ENCODE data around the gene AFF3. TPM values are rescaled to one million over a fixed set of nuclear protein-coding genes. Genes with fewer than 3 reads are reported as not detected.
A peak's percentile ranks its signal among the peaks of the same experiment; 100 is the strongest.

Gene AFF3
- total and polyA plus RNA-seq, 8 donors: 1.4 to 78.8 (median 14.7) TPM

DNA sequence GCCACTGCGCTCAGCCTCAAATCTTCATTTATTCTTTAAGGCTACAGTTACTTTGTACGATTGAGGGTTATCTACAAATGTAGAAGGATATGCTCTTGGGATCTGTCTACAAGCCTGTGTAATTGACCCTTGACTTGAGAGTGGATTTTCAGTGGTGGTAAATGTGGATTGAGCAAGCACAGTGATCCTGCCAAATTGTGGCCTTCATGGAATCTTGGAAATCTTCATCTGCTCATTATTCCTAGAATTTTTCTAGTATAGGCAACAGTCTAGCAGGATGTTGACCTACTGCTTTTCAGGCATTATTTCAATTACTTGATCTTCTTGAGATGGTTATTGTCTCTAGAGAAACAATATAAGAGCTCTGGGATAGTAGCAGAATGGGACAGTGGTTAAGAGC, 426.4 kb downstream of the AFF3 start:
- intact Hi-C loops (cut with DNase I; ENCODE audit: low total_unique reads): no loop called here
- Histone ChIP-seq H3K9me3 (no peaks in the 10 kb centered on the region), H3K4me3 (no peak overlapping the region), H3K4me1 (peaks cover 0 to 13% (median 0%) of the 10 kb centered on the region in 4 donors), H3K27ac (no peak overlapping the region), H3K27me3 (no peaks in the 10 kb centered on the region), H3K36me3 (no peaks in the 10 kb centered on the region)
- WGBS, 5 donors: 84 to 95% (median 90%) methylated on average over 2 of the region's 2 CpGs
- TF ChIP-seq POLR2A (IDR thresholded peaks at IDR 0.05): no peak
- no peak for TF ChIP-seq POLR2AphosphoS5 (IDR thresholded peaks at IDR 0.05)
- no peak for DNase-seq

DNA sequence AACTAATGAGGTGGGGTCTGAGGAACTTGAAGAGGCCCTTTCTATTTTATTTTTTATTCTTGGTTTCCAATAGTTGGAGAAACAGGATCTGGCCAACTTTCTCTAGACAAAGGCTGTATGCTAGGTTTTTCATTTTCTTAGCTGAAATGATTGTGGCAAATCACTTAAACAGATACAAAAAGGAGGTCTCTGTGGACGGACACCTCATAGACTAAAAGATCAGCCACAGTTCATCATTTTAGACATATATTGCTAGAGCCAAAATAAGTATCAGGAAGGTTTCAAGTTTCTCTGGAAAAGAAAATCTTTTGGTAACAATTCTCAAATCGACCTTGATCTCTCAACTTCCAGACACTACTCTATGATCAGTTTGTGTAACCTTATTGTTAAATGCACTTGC, 428.0 kb downstream of the AFF3 start:
- Histone ChIP-seq H3K36me3 (no peaks in the 10 kb centered on the region), H3K4me3 (no peak overlapping the region), H3K27ac (no peak overlapping the region), H3K4me1 (peaks cover 0 to 22% (median 0%) of the 10 kb centered on the region in 4 donors), H3K9me3 (no peaks in the 10 kb centered on the region), H3K27me3 (no peaks in the 10 kb centered on the region)
- TF ChIP-seq EP300 (IDR thresholded peaks at IDR 0.05) (no peak), POLR2AphosphoS5 (IDR thresholded peaks at IDR 0.05) (no peak), POLR2A (IDR thresholded peaks at IDR 0.05) (no peak)
- TF ChIP-seq, protein P1, sequence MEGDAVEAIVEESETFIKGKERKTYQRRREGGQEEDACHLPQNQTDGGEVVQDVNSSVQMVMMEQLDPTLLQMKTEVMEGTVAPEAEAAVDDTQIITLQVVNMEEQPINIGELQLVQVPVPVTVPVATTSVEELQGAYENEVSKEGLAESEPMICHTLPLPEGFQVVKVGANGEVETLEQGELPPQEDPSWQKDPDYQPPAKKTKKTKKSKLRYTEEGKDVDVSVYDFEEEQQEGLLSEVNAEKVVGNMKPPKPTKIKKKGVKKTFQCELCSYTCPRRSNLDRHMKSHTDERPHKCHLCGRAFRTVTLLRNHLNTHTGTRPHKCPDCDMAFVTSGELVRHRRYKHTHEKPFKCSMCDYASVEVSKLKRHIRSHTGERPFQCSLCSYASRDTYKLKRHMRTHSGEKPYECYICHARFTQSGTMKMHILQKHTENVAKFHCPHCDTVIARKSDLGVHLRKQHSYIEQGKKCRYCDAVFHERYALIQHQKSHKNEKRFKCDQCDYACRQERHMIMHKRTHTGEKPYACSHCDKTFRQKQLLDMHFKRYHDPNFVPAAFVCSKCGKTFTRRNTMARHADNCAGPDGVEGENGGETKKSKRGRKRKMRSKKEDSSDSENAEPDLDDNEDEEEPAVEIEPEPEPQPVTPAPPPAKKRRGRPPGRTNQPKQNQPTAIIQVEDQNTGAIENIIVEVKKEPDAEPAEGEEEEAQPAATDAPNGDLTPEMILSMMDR (IDR thresholded peaks at IDR 0.05): no peak
- intact Hi-C loops (cut with DNase I; ENCODE audit: low total_unique reads): no loop called here
- 78 to 92% (median 85%) methylated on average over 2 of the region's 2 CpGs for WGBS, 5 donors
- DNase-seq: no peak

DNA sequence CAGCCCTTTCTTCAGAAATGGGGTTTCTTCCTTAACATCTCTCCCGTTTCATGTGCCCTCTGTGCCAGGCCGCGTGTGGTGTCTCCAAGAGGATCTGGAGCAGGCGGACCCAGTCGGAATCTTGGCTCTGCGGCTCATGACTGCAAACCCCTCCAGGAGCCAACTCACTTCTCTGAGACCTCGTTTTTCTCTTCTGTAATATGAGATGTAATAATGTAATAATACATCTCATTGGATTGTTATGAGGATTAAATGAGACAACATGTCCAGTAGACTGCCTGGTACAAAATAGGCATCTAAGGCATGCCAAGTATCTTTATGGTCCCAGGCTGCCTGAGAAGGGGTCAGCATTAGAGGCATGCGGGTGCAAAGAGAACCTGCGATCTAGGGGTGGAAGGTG, 431.2 kb downstream of the AFF3 start:
- Histone ChIP-seq H3K36me3 (no peaks in the 10 kb centered on the region), H3K9me3 (no peaks in the 10 kb centered on the region), H3K4me3 (no peak overlapping the region), H3K27ac (no peak overlapping the region), H3K4me1 (peaks cover 0 to 22% (median 0%) of the 10 kb centered on the region in 4 donors), H3K27me3 (no peaks in the 10 kb centered on the region)
- TF ChIP-seq POLR2A (IDR thresholded peaks at IDR 0.05) (no peak), POLR2AphosphoS5 (IDR thresholded peaks at IDR 0.05) (no peak), EP300 (IDR thresholded peaks at IDR 0.05) (no peak)
- TF ChIP-seq, protein P1 (IDR thresholded peaks at IDR 0.05): no peak
- no peak for DNase-seq
- 72 to 87% (median 79%) methylated on average over 9 of the region's 9 CpGs for WGBS, 5 donors
- intact Hi-C loops (cut with DNase I; ENCODE audit: low total_unique reads): no loop called here

DNA sequence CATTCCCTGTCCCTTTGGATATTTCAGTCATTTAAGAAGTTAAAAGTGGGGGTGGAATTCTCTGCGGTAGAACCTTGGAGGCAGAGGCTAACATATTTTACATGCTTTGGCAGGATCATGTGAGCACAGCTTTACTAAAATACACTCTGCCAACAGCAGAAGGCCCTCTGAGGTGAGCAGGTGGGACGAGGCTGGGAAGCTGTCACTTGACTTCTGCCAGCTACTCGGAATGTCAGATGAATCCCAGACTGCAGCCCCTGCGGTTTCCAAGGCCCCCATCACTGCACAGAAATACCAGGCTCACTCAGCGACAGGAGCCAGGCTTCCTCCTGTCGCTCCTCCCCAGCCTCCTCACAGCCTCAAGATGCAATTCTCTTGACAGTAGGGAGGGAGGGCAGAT, 431.7 kb downstream of the AFF3 start:
- peak in 1 of 2 donors; percentile 15 for DNase-seq
- Histone ChIP-seq H3K36me3 (no peaks in the 10 kb centered on the region), H3K4me3 (no peak overlapping the region), H3K27ac (no peak overlapping the region), H3K27me3 (no peaks in the 10 kb centered on the region), H3K4me1 (peaks cover 0 to 22% (median 0%) of the 10 kb centered on the region in 4 donors), H3K9me3 (no peaks in the 10 kb centered on the region)
- TF ChIP-seq POLR2AphosphoS5 (IDR thresholded peaks at IDR 0.05): no peak
- WGBS, 5 donors: 55 to 68% (median 64%) methylated on average over 6 of the region's 6 CpGs
- intact Hi-C loops (cut with DNase I; ENCODE audit: low total_unique reads): no loop called here

DNA sequence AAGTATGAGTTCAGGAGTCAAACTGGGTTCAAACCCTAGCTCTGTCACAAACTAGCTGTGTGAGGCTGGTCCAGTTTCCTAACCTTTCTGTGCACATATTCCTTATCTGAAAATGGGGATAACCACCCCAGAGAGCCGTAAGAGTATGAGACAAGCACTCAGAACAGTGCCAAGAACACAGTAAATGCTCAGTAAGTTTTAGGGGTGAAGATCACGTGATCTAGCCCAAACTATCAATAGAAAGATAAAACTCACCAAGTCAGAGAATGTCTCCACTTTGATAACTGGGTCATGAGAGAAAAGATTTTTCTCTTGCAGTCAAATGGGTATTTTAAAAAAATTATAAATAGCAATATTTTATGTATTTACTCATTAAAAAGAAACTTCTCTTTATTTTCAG, 433.2 kb downstream of the AFF3 start:
- H3K4me3 ChIP-seq: no peak overlapping the region
- H3K4me1 ChIP-seq: peaks cover 0 to 22% (median 0%) of the 10 kb centered on the region in 4 donors
- no peaks in the 10 kb centered on the region for H3K9me3 ChIP-seq
- 64 to 84% (median 80%) methylated on average over 2 of the region's 2 CpGs for WGBS, 5 donors
- TF ChIP-seq, protein P1 (IDR thresholded peaks at IDR 0.05): no peak
- TF ChIP-seq POLR2AphosphoS5 (IDR thresholded peaks at IDR 0.05) (no peak), EP300 (IDR thresholded peaks at IDR 0.05) (no peak), POLR2A (IDR thresholded peaks at IDR 0.05) (no peak)
- no peaks in the 10 kb centered on the region for H3K36me3 ChIP-seq
- intact Hi-C loops (cut with DNase I; ENCODE audit: low total_unique reads): no loop called here
- H3K27ac ChIP-seq: no peak overlapping the region
- no peaks in the 10 kb centered on the region for H3K27me3 ChIP-seq
- no peak for DNase-seq

All from stomach (tissue), 9 donors.